Natural killer cell (primary cell): Measurements from ENCODE around the gene TMEM167A. TPM values are rescaled to one million over a fixed set of nuclear protein-coding genes. Genes with fewer than 3 reads are reported as not detected.

ENCODE experiments used
- ATAC-seq, 3 donors: fragments of 150-1000 bp in 2 of 3; fragments of 200-7000 bp in 1 of 3; cut with Tn5 transposase; 1 replicate in 1 of 3; 2 replicates in 2 of 3; pipeline ENCODE4 v1.10.0; 2021; ENCODE audit warnings: mild to moderate bottlenecking in 2 of 3, moderate library complexity in 2 of 3
- DNase-seq, 2 donors: peaks; one replicate each; pipeline versions ENCODE4 v3.0.0 to v3.0.0-alpha.2; 2013 to 2021; ENCODE audit warnings: mixed read lengths in 1 of 2
- H3K27ac ChIP-seq: one replicate; pipeline ENCODE4 v1.5.1; 2013; ENCODE audit warnings: mild to moderate bottlenecking, low read length
- H3K27me3 ChIP-seq: one replicate; pipeline ENCODE4 v1.6.1; 2013; ENCODE audit warnings: low read length; ENCODE audit not compliant: control insufficient read depth, insufficient read depth
- H3K36me3 ChIP-seq: one replicate; pipeline ENCODE4 v1.6.1; 2013; ENCODE audit warnings: low read length; ENCODE audit not compliant: control insufficient read depth, insufficient read depth
- H3K4me1 ChIP-seq: one replicate; pipeline ENCODE4 v1.6.1; 2013; ENCODE audit warnings: low read length; ENCODE audit not compliant: control insufficient read depth, insufficient read depth
- H3K4me3 ChIP-seq: one replicate; pipeline ENCODE4 v1.5.1; 2013; ENCODE audit warnings: low read length
- H3K9me3 ChIP-seq: one replicate; pipeline ENCODE4 v1.6.1; 2013; ENCODE audit warnings: low read length; ENCODE audit not compliant: control insufficient read depth, insufficient read depth
- H3K27ac Mint-ChIP-seq, 2 donors: one replicate each; pipeline ENCODE4 v1.8.0; 2022; ENCODE audit warnings: mild to moderate bottlenecking in 2 of 2, mixed read lengths in 2 of 2, moderate library complexity in 1 of 2
- H3K27me3 Mint-ChIP-seq, 2 donors: one replicate each; pipeline ENCODE4 v1.8.0; 2022; ENCODE audit warnings: low read depth in 2 of 2, mixed read lengths in 2 of 2
- H3K36me3 Mint-ChIP-seq: one replicate; pipeline ENCODE4 v1.8.0; 2022; ENCODE audit warnings: mixed read lengths
- H3K4me1 Mint-ChIP-seq, 2 donors: one replicate each; pipeline ENCODE4 v1.8.0; 2022; ENCODE audit warnings: mixed read lengths in 2 of 2
- H3K4me3 Mint-ChIP-seq: one replicate; pipeline ENCODE4 v1.8.0; 2022; ENCODE audit warnings: mild to moderate bottlenecking, moderate library complexity, mixed read lengths
- H3K9me3 Mint-ChIP-seq, 2 donors: one replicate each; pipeline ENCODE4 v1.8.0; 2022; ENCODE audit warnings: mixed read lengths in 2 of 2
- CTCF ChIP-seq: fragments of 200-600 bp; IDR thresholded peaks from one replicate; pipeline ENCODE4 v1.8.0; 2022; ENCODE audit warnings: antibody characterized with exemption
- WGBS: methylation state at CpG from one replicate; pipeline ENCODE4 v1.1.7; 2013; ENCODE audit warnings: missing lambda C conversion rate; ENCODE audit not compliant: insufficient coverage; 5-methylcytosine and 5-hydroxymethylcytosine counted together
- intact Hi-C: fragments of 100-400 bp; cut with micrococcal nuclease; formaldehyde crosslinking; loops from one replicate; pipeline ENCODE4 v1.14.2; 2022
- total RNA-seq, 4 donors: library from RNA; stranded (reverse); fragments of 120-200 nt in 1 of 4; gene quantifications; one replicate each; pipeline versions ENCODE4 v1.2.3 to v1.2.4, GENCODE V29; 2013 to 2022

Gene TMEM167A
- total RNA-seq, 3 donors from 2014 or later (not counting 1 experiment from before 2014, with no cell fraction given): 42.0 to 45.3 (median 44.2) TPM

DNA sequence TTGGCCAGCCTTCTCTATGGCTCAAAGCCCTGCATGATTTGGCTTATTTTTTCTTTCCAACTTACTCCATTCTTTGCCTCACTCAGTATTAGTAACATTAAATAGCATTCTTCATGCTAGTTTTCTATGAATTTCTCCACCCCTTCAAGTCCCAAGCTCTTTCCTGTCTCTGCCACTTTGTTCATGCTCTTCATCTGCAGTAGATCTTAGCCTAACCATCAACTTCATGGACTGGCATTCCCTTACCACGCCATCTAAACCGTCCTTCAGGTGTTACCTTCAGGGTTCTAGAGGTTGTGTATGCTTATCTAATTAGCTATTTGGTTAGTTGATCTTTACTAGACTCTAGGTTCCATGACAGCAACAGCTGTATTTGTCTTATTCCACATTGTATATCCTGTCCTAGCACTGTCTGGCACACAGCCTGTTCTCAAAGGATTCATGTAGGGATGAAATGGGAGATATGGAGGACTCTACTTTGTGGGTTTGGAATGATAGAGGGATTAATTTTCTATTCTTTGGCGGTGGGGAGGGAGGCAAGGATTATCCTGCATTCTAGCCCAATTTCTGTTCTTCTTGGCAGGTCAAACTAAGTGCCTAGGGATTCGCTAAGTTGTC, 26.4 kb downstream of the TMEM167A start:
- Histone ChIP-seq H3K27me3 (no peaks in the 10 kb centered on the region), H3K27ac (no peak overlapping the region), H3K36me3 (peaks cover 24% of the 10 kb centered on the region), H3K4me3 (no peak overlapping the region), H3K9me3 (no peaks in the 10 kb centered on the region), H3K4me1 (no peaks in the 10 kb centered on the region)
- Mint-ChIP-seq H3K36me3 (peaks cover 6% of the 10 kb centered on the region), H3K4me3 (no peak overlapping the region), H3K27ac (no peak overlapping the region), H3K27me3 (no peaks in the 10 kb centered on the region), H3K4me1 (peaks cover 10 to 16% of the 10 kb centered on the region in 2 donors), H3K9me3 (no peaks in the 10 kb centered on the region)
- TF ChIP-seq CTCF: no peak
- WGBS: 96% methylated on average over 4 of the region's 4 CpGs
- DNase-seq (no peak), ATAC-seq (no peak)
- intact Hi-C loops: no loop called here

- H3K4me3 ChIP-seq: no peak overlapping the region
- H3K4me1 ChIP-seq: no peaks in the 10 kb centered on the region
- H3K9me3 Mint-ChIP-seq: no peaks in the 10 kb centered on the region
- H3K27me3 ChIP-seq: no peaks in the 10 kb centered on the region
- peaks cover 6% of the 10 kb centered on the region for H3K36me3 Mint-ChIP-seq
- no peaks in the 10 kb centered on the region for H3K27me3 Mint-ChIP-seq
- no peak overlapping the region for H3K4me3 Mint-ChIP-seq
- no peak for TF ChIP-seq CTCF
- H3K27ac Mint-ChIP-seq: no peak overlapping the region
- DNase-seq: no peak
- peaks cover 17% of the 10 kb centered on the region for H3K36me3 ChIP-seq
- intact Hi-C loops: no loop called here
- H3K27ac ChIP-seq: no peak overlapping the region
- peaks cover 0 to 6% of the 10 kb centered on the region in 2 donors for H3K4me1 Mint-ChIP-seq
- 93% methylated on average over 1 of the region's 3 CpGs for WGBS
- no peaks in the 10 kb centered on the region for H3K9me3 ChIP-seq
- no peak for ATAC-seq
Measured at GRCh38 chr5:83049370-83049885, 27.8 kb downstream of the TMEM167A start.

- no peaks in the 10 kb centered on the region for H3K27me3 ChIP-seq
- H3K4me1 ChIP-seq: no peaks in the 10 kb centered on the region
- intact Hi-C loops: no loop called here
- 95% methylated on average over 1 of the region's 2 CpGs for WGBS
- H3K4me3 Mint-ChIP-seq: no peak overlapping the region
- H3K27me3 Mint-ChIP-seq: no peaks in the 10 kb centered on the region
- peaks cover under 1% of the 10 kb centered on the region for H3K36me3 Mint-ChIP-seq
- no peak for ATAC-seq
- H3K27ac Mint-ChIP-seq: no peak overlapping the region
- peaks cover 12% of the 10 kb centered on the region for H3K36me3 ChIP-seq
- H3K9me3 Mint-ChIP-seq: no peaks in the 10 kb centered on the region
- no peak for DNase-seq
- H3K4me1 Mint-ChIP-seq: peaks cover 0 to 2% of the 10 kb centered on the region in 2 donors
- H3K4me3 ChIP-seq: no peak overlapping the region
- no peak for TF ChIP-seq CTCF
- H3K9me3 ChIP-seq: no peaks in the 10 kb centered on the region
- H3K27ac ChIP-seq: no peak overlapping the region
Measured at GRCh38 chr5:83048811-83049210, 28.4 kb downstream of the TMEM167A start.

GRCh38 chr5:83048277-83048676, 28.9 kb downstream of the TMEM167A start:
- no peaks in the 10 kb centered on the region for H3K27me3 Mint-ChIP-seq
- Histone ChIP-seq H3K27ac (no peak overlapping the region), H3K4me1 (no peaks in the 10 kb centered on the region), H3K27me3 (no peaks in the 10 kb centered on the region), H3K4me3 (no peak overlapping the region), H3K36me3 (peaks cover 12% of the 10 kb centered on the region), H3K9me3 (no peaks in the 10 kb centered on the region)
- intact Hi-C loops: no loop called here
- no peak for DNase-seq
- no peak overlapping the region for H3K4me3 Mint-ChIP-seq
- no peak for ATAC-seq
- no peak overlapping the region for H3K27ac Mint-ChIP-seq
- no peaks in the 10 kb centered on the region for H3K9me3 Mint-ChIP-seq
- WGBS: 87% methylated on average over 3 of the region's 3 CpGs
- H3K4me1 Mint-ChIP-seq: no peaks in the 10 kb centered on the region
- TF ChIP-seq CTCF: no peak
- no peaks in the 10 kb centered on the region for H3K36me3 Mint-ChIP-seq
